A673 (cell line): ENCODE measurements around the gene YDJC.

Experiments used
- EZH2 ChIP-seq: fragments of 200-600 bp; sonication (generic); IDR thresholded peaks from 2 replicates; pipeline ENCODE4 v1.6.1; 2017; ENCODE audit warnings: borderline replicate concordance, low read depth, mild to moderate bottlenecking, mixed read lengths, antibody characterized with exemption, low read length; ENCODE audit not compliant: poor library complexity, severe bottlenecking
- TF ChIP-seq, protein P1 (sequence below): fragments of 300-800, 200-600 bp; sonication (generic); conservative IDR thresholded peaks from 2 replicates; pipeline ENCODE4 v1.5.1; 2017; ENCODE audit warnings: low read depth, mild to moderate bottlenecking, antibody characterized with exemption, low read length, moderate library complexity, mixed read lengths

DNA sequence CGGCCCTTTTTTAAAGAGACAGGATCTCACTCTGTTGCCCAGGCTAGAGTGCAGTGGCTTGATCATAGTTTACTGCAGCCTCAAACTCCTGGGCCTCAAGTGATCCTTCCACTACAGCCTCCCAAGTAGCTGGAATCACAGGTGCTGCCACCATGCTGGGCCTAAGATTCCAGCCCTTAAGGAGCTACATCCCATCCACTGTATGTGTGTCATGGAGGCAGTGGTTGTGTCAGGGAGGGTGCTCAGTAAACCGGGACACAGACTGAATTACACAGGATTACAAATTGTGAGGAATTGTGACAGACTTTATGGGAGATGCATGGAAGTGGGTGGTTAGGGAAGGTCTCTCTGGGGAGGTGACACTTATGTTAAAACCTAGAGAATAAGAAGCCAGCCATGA, 33.9 kb upstream of the YDJC start:
- TF ChIP-seq, protein P1, sequence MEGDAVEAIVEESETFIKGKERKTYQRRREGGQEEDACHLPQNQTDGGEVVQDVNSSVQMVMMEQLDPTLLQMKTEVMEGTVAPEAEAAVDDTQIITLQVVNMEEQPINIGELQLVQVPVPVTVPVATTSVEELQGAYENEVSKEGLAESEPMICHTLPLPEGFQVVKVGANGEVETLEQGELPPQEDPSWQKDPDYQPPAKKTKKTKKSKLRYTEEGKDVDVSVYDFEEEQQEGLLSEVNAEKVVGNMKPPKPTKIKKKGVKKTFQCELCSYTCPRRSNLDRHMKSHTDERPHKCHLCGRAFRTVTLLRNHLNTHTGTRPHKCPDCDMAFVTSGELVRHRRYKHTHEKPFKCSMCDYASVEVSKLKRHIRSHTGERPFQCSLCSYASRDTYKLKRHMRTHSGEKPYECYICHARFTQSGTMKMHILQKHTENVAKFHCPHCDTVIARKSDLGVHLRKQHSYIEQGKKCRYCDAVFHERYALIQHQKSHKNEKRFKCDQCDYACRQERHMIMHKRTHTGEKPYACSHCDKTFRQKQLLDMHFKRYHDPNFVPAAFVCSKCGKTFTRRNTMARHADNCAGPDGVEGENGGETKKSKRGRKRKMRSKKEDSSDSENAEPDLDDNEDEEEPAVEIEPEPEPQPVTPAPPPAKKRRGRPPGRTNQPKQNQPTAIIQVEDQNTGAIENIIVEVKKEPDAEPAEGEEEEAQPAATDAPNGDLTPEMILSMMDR, result no peak
- no peak for TF ChIP-seq EZH2
